ENCODE data around the gene STX1B. TPM values are rescaled to one million over a fixed set of nuclear protein-coding genes. Genes with fewer than 3 reads are reported as not detected.

STX1B gene
- total and polyA plus RNA-seq, 2 of the 8 experiments (the other 6 are each of a cell fraction or from before 2014, with no cell fraction given) = 8.9 to 20.2 TPM

DNA sequence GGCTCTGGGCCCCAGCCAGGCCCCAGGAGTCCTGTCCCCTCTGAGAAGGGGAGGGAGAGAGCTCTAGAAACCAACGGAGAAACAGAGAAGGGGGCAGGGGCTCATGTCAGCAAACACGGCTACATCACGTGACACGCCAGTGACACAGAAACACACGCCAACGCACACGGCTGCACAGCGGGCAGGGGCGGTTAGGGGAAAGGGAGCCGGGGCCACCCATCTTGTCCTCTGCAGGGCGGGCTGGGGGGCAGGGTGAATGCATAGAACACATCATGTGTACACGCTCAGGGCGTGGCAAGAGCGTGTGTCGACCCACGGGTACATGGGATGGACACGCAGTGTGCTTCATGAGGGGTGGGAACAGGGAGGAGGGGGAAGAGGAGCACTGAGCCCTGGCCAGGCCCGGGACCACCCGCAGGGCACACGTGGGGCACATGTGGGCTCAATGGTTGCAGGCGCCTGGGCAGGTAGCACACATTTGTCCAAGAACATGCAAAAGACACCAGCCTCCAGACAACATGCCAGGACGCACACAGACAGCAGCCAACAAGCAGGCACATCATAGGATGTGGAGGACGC lies 20.9 kb downstream of the STX1B start:
- Histone ChIP-seq H4K91ac (replicated peaks; ENCODE audit: insufficient read length, low read length) (no peak overlapping the region), H2BK20ac (ENCODE audit: low read length) (no peak overlapping the region), H3K14ac (ENCODE audit: insufficient read length) (no peak overlapping the region), H3K4ac (replicated peaks; ENCODE audit: insufficient read length, low read depth, low read length) (no peak overlapping the region), H3K23ac (ENCODE audit: insufficient read length) (no peak overlapping the region), H2AFZ (ENCODE audit: low read length) (no peak overlapping the region), H3K27ac (ENCODE audit: low read depth, low read length) (no peak overlapping the region), H2AK5ac (ENCODE audit: low read depth, low read length) (no peak overlapping the region), H3K9ac (replicated peaks in 1 of 4; ENCODE audit: extremely low read depth in 1 of 4, low read depth in 3 of 4, low read length in 3 of 4) (no peak overlapping the region), H3K18ac (ENCODE audit: extremely low read depth, low read length) (no peak overlapping the region), H3K4me2 (ENCODE audit: insufficient read depth in 1 of 2, low read depth in 2 of 2, low read length in 2 of 2) (no peak overlapping the region), H3K79me1 (ENCODE audit: low read depth, low read length) (no peaks in the 10 kb centered on the region), H3K4me3 (ENCODE audit: extremely low read depth in 1 of 4, insufficient read depth in 2 of 4, low read depth in 3 of 4, low read length in 4 of 4) (no peak overlapping the region), H2BK12ac (ENCODE audit: low read depth, low read length) (no peak overlapping the region), H2BK5ac (ENCODE audit: low read depth, low read length) (no peak overlapping the region), H3K23me2 (ENCODE audit: low read depth, low read length) (peaks cover 3% of the 10 kb centered on the region; the same call in 1 of the 2 replicates), H3K56ac (replicated peaks; ENCODE audit: insufficient read length, low read depth, low read length) (no peak overlapping the region), H3K36me3 (ENCODE audit: control insufficient read depth in 2 of 4, insufficient read depth in 4 of 4, low read length in 3 of 4) (no peaks in the 10 kb centered on the region), H3K9me3 (ENCODE audit: insufficient read depth in 2 of 2, low read depth in 1 of 2, low read length in 1 of 2) (no peaks in the 10 kb centered on the region), H3K79me2 (ENCODE audit: control insufficient read depth in 1 of 2, insufficient read depth in 2 of 2, low read length in 2 of 2) (no peaks in the 10 kb centered on the region), H4K8ac (ENCODE audit: extremely low read depth, insufficient read depth, low read length) (no peak overlapping the region; the same call in 1 of the 2 replicates), H4K20me1 (replicated peaks in 1 of 2; ENCODE audit: control insufficient read depth in 1 of 2, insufficient read depth in 2 of 2, low read length in 2 of 2) (peaks cover 0 to 6% of the 10 kb centered on the region in 2 experiments), H2BK120ac (replicated peaks; ENCODE audit: low read depth, low read length) (no peak overlapping the region), H3K27me3 (replicated peaks in 1 of 4; ENCODE audit: control insufficient read depth in 3 of 4, extremely low read depth in 1 of 4, insufficient read depth in 3 of 4, low read length in 3 of 4) (no peaks in the 10 kb centered on the region; a peak in 1 of 7 replicates), H2BK15ac (ENCODE audit: low read length) (no peak overlapping the region), H3K4me1 (replicated peaks in 1 of 4; ENCODE audit: control insufficient read depth in 3 of 4, insufficient read depth in 4 of 4, low read length in 3 of 4) (peaks cover 0 to 5% (median 2%) of the 10 kb centered on the region in 4 experiments; a peak in 4 of 7 replicates), H4K5ac (ENCODE audit: insufficient read length, low read depth, low read length) (no peak overlapping the region)
- CTCF ChIA-PET (ENCODE audit: partially characterized antibody) = interaction anchor here (1.5 kb wide), 1 partner anchor 53 kb away, joined by 4 read pairs; no protein-coding TSS in a partner anchor
- DNase-seq (ENCODE audit: low read depth in 1 of 2, low spot score in 2 of 2) = no peak
- POLR2A ChIA-PET (ENCODE audit: partially characterized antibody) = interaction anchor here (0.7 kb wide), 1 partner anchor 23 kb away, joined by 3 read pairs; no protein-coding TSS in a partner anchor
- WGBS, 2 experiments (ENCODE audit: extremely low coverage in 1 of 2, insufficient coverage in 1 of 2, insufficient read length in 1 of 2, insufficient replicate concordance in 2 of 2, low coverage in 1 of 2, low lambda C conversion rate in 2 of 2, missing lambda C conversion rate in 1 of 2) = 88% methylated on average over 20 of the region's 23 CpGs; no CpG with 5 or more reads in 1 of the 2 experiments
- TF ChIP-seq PHF8 (conservative IDR thresholded peaks at IDR 0.05; ENCODE audit: low read depth, low read length) (no peak), HDAC6 (IDR thresholded peaks at IDR 0.05; ENCODE audit: low read depth, low read length) (no peak), CBX8 (IDR thresholded peaks at IDR 0.05; ENCODE audit: borderline replicate concordance, low read depth, low read length) (no peak), KDM4A (IDR thresholded peaks at IDR 0.05; ENCODE audit: low read depth, low read length, severe bottlenecking) (no peak), YY1 (IDR thresholded peaks at IDR 0.05; ENCODE audit: low read depth, low read length) (no peak), TCF12 (IDR thresholded peaks at IDR 0.05; ENCODE audit: low read depth, low read length) (no peak), SIN3A (conservative IDR thresholded peaks at IDR 0.05 in 1 of 2, IDR thresholded peaks at IDR 0.05 in 1 of 2; ENCODE audit: low read depth in 1 of 2, low read length in 2 of 2) (no peak), SRF (IDR thresholded peaks at IDR 0.05; ENCODE audit: low read depth, low read length) (no peak)
- no peak for FAIRE-seq
